T-cell (primary cell): ENCODE measurements around the gene TUBA3C. TPM values are rescaled to one million over a fixed set of nuclear protein-coding genes. Genes with fewer than 3 reads are reported as not detected.
"Not testable (repeated sequence)": the region's sequence is repeated elsewhere in the genome, so short reads cannot be mapped to it uniquely, and the experiment has no call there.

Source experiments
- ATAC-seq, 4 experiments: fragments of 200-7000 bp in 3 of 4; fragments of 150-1000 bp in 1 of 4; cut with Tn5 transposase; replicated peaks in 1 of 4; 1 replicate in 3 of 4; 2 replicates in 1 of 4; pipeline ENCODE4 v1.10.0; 2021; ENCODE audit warnings: moderate library complexity in 3 of 4, mild to moderate bottlenecking in 2 of 4, moderate number of reproducible peaks in 1 of 4
- CTCF ChIA-PET, 2 donors: fragments of 300-600 bp; sonication (Branson Sonifier 250); formaldehyde crosslinking; loops; one replicate each; lab custom pipeline; 2022; ENCODE audit warnings: antibody characterized with exemption in 2 of 2; lab: Charles Lee
- POLR2A ChIA-PET, 2 donors: fragments of 300-600 bp; sonication (Branson Sonifier 250); formaldehyde crosslinking; loops; one replicate each; lab custom pipeline; 2022; ENCODE audit warnings: antibody characterized with exemption in 2 of 2; lab: Charles Lee
- DNase-seq, 35 experiments: peaks; one replicate each; pipeline versions ENCODE4 v3.0.0 to v3.0.0-alpha.2; 2013 to 2023
- H3K27ac ChIP-seq: one replicate; pipeline ENCODE4 v1.5.1; 2013; ENCODE audit warnings: low read length
- H3K27me3 ChIP-seq, 2 experiments: replicated peaks in 1 of 2; 1 replicate in 1 of 2; 2 replicates in 1 of 2; pipeline versions ENCODE4 v1.6.1 to v1.7.0; 2013; ENCODE audit warnings: low read length in 1 of 2, mixed read lengths in 1 of 2; ENCODE audit not compliant: control insufficient read depth in 2 of 2, insufficient read depth in 2 of 2; ENCODE audit errors: extremely low read depth in 1 of 2
- H3K36me3 ChIP-seq, 2 donors: 1 replicate in 1 of 2; 2 replicates in 1 of 2; pipeline versions ENCODE4 v1.6.1 to v1.7.0; 2013; ENCODE audit warnings: low read length in 1 of 2; ENCODE audit not compliant: control insufficient read depth in 2 of 2, insufficient read depth in 1 of 2; ENCODE audit errors: extremely low read depth in 1 of 2
- H3K4me1 ChIP-seq, 2 experiments: 1 replicate in 1 of 2; 2 replicates in 1 of 2; pipeline versions ENCODE4 v1.6.1 to v1.7.0; 2013; ENCODE audit warnings: low read length in 2 of 2, mixed read lengths in 1 of 2; ENCODE audit not compliant: insufficient read depth in 2 of 2, control insufficient read depth in 1 of 2; ENCODE audit errors: extremely low read depth in 1 of 2
- H3K4me3 ChIP-seq, 2 donors: 1 replicate in 1 of 2; 2 replicates in 1 of 2; pipeline versions ENCODE4 v1.5.1 to v1.7.0; 2013; ENCODE audit warnings: mild to moderate bottlenecking in 2 of 2, low read length in 1 of 2, moderate library complexity in 1 of 2; ENCODE audit not compliant: control insufficient read depth in 1 of 2; ENCODE audit errors: extremely low read depth in 1 of 2
- H3K9me3 ChIP-seq: 2 replicates; pipeline ENCODE4 v1.7.0; 2013
- H3K27ac Mint-ChIP-seq, 2 donors: one replicate each; pipeline ENCODE4 v1.8.0; 2020 to 2021; ENCODE audit warnings: mild to moderate bottlenecking in 2 of 2, mixed read lengths in 2 of 2
- H3K27me3 Mint-ChIP-seq, 2 donors: one replicate each; pipeline ENCODE4 v1.8.0; 2021 to 2022; ENCODE audit warnings: mixed read lengths in 2 of 2
- H3K36me3 Mint-ChIP-seq: one replicate; pipeline ENCODE4 v1.8.0; 2021; ENCODE audit warnings: mixed read lengths
- H3K4me1 Mint-ChIP-seq, 3 donors: one replicate each; pipeline ENCODE4 v1.8.0; 2020 to 2022; ENCODE audit warnings: mixed read lengths in 3 of 3, mild to moderate bottlenecking in 1 of 3
- H3K4me3 Mint-ChIP-seq, 3 donors: one replicate each; pipeline ENCODE4 v1.8.0; 2020 to 2022; ENCODE audit warnings: mild to moderate bottlenecking in 3 of 3, mixed read lengths in 3 of 3, moderate library complexity in 3 of 3
- H3K9me3 Mint-ChIP-seq, 3 donors: one replicate each; pipeline ENCODE4 v1.8.0; 2020 to 2022; ENCODE audit warnings: mixed read lengths in 3 of 3
- WGBS: methylation state at CpG from one replicate; pipeline ENCODE4 v1.1.5; 2013; ENCODE audit warnings: missing lambda C conversion rate; ENCODE audit not compliant: insufficient coverage; 5-methylcytosine and 5-hydroxymethylcytosine counted together
- total RNA-seq, 35 experiments: library from RNA in 6 of 35; stranded (reverse) in 6 of 35; fragments of 120-200 nt in 1 of 35; gene quantifications; one replicate each; pipeline versions ENCODE4 v1.2.1 to v1.2.4 and lab custom pipeline; 2013 to 2026

Gene TUBA3C
- total RNA-seq, 5 donors from 2014 or later (not counting 1 experiment from before 2014, with no cell fraction given), result not detected

- ATAC-seq (no peak), DNase-seq (no peak)
- Mint-ChIP-seq H3K4me1 (no peaks in the 10 kb centered on the region), H3K4me3 (no peak overlapping the region), H3K27ac (no peak overlapping the region), H3K36me3 (no peaks in the 10 kb centered on the region), H3K9me3 (peaks cover 0 to 3% (median 2%) of the 10 kb centered on the region in 3 donors), H3K27me3 (no peaks in the 10 kb centered on the region)
- 88% methylated on average over 7 of the region's 15 CpGs for WGBS
- ChIA-PET CTCF (no interaction called here), POLR2A (no interaction called here)
- no peak overlapping the region for H3K27ac ChIP-seq
- no peak overlapping the region for H3K4me3 ChIP-seq
- no peaks in the 10 kb centered on the region for H3K36me3 ChIP-seq
- no peaks in the 10 kb centered on the region for H3K4me1 ChIP-seq
- H3K9me3 ChIP-seq, result no peaks in the 10 kb centered on the region
- H3K27me3 ChIP-seq, result no peaks in the 10 kb centered on the region
These were observed 2.6 kb downstream of the TUBA3C start for GRCh38 chr13:19178901-19179593.

- H3K27me3 Mint-ChIP-seq, H3K27ac Mint-ChIP-seq, ATAC-seq, H3K36me3 Mint-ChIP-seq, H3K27me3 ChIP-seq, H3K9me3 Mint-ChIP-seq, H3K4me3 Mint-ChIP-seq, H3K36me3 ChIP-seq, DNase-seq, H3K27ac ChIP-seq, H3K4me1 Mint-ChIP-seq, H3K4me3 ChIP-seq, POLR2A ChIA-PET, CTCF ChIA-PET, H3K9me3 ChIP-seq, H3K4me1 ChIP-seq: not testable (repeated sequence)
- 93% methylated on average over 16 of the region's 36 CpGs for WGBS
These were observed 4.4 kb downstream of the TUBA3C start for GRCh38 chr13:19176981-19177776.

GRCh38 chr13:19173752-19174151 lies 7.9 kb downstream of the TUBA3C start:
- no peaks in the 10 kb centered on the region for H3K4me1 Mint-ChIP-seq
- ChIA-PET CTCF (no interaction called here), POLR2A (no interaction called here)
- H3K27me3 ChIP-seq, result peaks cover 0 to 3% of the 10 kb centered on the region in 2 experiments
- H3K4me1 ChIP-seq, result no peaks in the 10 kb centered on the region
- H3K4me3 ChIP-seq, result no peak overlapping the region
- no peak overlapping the region for H3K4me3 Mint-ChIP-seq
- H3K9me3 Mint-ChIP-seq, result peaks cover 0 to 3% (median 2%) of the 10 kb centered on the region in 3 donors
- 83% methylated on average over 4 of the region's 16 CpGs for WGBS
- no peaks in the 10 kb centered on the region for H3K36me3 ChIP-seq
- DNase-seq (no peak), ATAC-seq (no peak)
- no peaks in the 10 kb centered on the region for H3K9me3 ChIP-seq
- H3K27ac Mint-ChIP-seq, result no peak overlapping the region
- H3K27ac ChIP-seq, result no peak overlapping the region
- H3K36me3 Mint-ChIP-seq, result no peaks in the 10 kb centered on the region
- H3K27me3 Mint-ChIP-seq, result no peaks in the 10 kb centered on the region

GRCh38 chr13:19172647-19173030 lies 9.0 kb downstream of the TUBA3C start:
- Histone ChIP-seq H3K4me1 (no peaks in the 10 kb centered on the region), H3K27me3 (peaks cover 0 to 3% of the 10 kb centered on the region in 2 experiments), H3K36me3 (no peaks in the 10 kb centered on the region), H3K9me3 (no peaks in the 10 kb centered on the region), H3K4me3 (no peak overlapping the region), H3K27ac (no peak overlapping the region)
- H3K9me3 Mint-ChIP-seq, result no peaks in the 10 kb centered on the region
- H3K36me3 Mint-ChIP-seq, result no peaks in the 10 kb centered on the region
- no peaks in the 10 kb centered on the region for H3K27me3 Mint-ChIP-seq
- no peak for DNase-seq
- no peaks in the 10 kb centered on the region for H3K4me1 Mint-ChIP-seq
- POLR2A ChIA-PET, result no interaction called here
- H3K4me3 Mint-ChIP-seq, result no peak overlapping the region
- 57% methylated on average over 4 of the region's 6 CpGs for WGBS
- CTCF ChIA-PET, result no interaction called here
- ATAC-seq, result no peak
- H3K27ac Mint-ChIP-seq, result no peak overlapping the region

GRCh38 chr13:19172007-19172646 lies 9.5 kb downstream of the TUBA3C start:
- no peak for ATAC-seq
- Histone ChIP-seq H3K4me1 (no peaks in the 10 kb centered on the region), H3K4me3 (no peak overlapping the region), H3K9me3 (no peaks in the 10 kb centered on the region), H3K36me3 (no peaks in the 10 kb centered on the region), H3K27ac (no peak overlapping the region), H3K27me3 (peaks cover 0 to 3% of the 10 kb centered on the region in 2 experiments)
- Mint-ChIP-seq H3K27ac (no peak overlapping the region), H3K27me3 (no peaks in the 10 kb centered on the region), H3K36me3 (no peaks in the 10 kb centered on the region), H3K4me3 (no peak overlapping the region), H3K4me1 (no peaks in the 10 kb centered on the region), H3K9me3 (no peaks in the 10 kb centered on the region)
- DNase-seq, result no peak
- CTCF ChIA-PET, result no interaction called here
- POLR2A ChIA-PET, result no interaction called here
- WGBS, result 55% methylated on average over 9 of the region's 9 CpGs

- H3K27ac Mint-ChIP-seq, result no peak overlapping the region
- WGBS, result 83% methylated on average over 5 of the region's 7 CpGs
- Histone ChIP-seq H3K27ac (no peak overlapping the region), H3K27me3 (peaks cover 0 to 3% of the 10 kb centered on the region in 2 experiments), H3K4me1 (no peaks in the 10 kb centered on the region), H3K9me3 (no peaks in the 10 kb centered on the region), H3K36me3 (no peaks in the 10 kb centered on the region), H3K4me3 (no peak overlapping the region)
- no peaks in the 10 kb centered on the region for H3K36me3 Mint-ChIP-seq
- H3K27me3 Mint-ChIP-seq, result no peaks in the 10 kb centered on the region
- H3K4me3 Mint-ChIP-seq, result no peak overlapping the region
- ChIA-PET CTCF (no interaction called here), POLR2A (no interaction called here)
- ATAC-seq (no peak), DNase-seq (no peak)
- no peaks in the 10 kb centered on the region for H3K4me1 Mint-ChIP-seq
- H3K9me3 Mint-ChIP-seq, result no peaks in the 10 kb centered on the region
These were observed 10.1 kb downstream of the TUBA3C start for GRCh38 chr13:19171563-19171962.
